AG09319 (cell line): Measurements from ENCODE around the gene ABCB8.

Experiments
- DNase-seq: peaks from one replicate; pipeline ENCODE4 v3.0.0-alpha.2; 2010; ENCODE audit warnings: low read depth; ENCODE audit errors: extremely low read depth
- TF ChIP-seq, protein P1 (sequence below): IDR thresholded peaks from 2 replicates; pipeline ENCODE4 v1.5.1; 2011; ENCODE audit warnings: low read depth, mild to moderate bottlenecking, inconsistent platforms, low read length, moderate library complexity

ABCB8 gene

GRCh38 chr7:151060416-151061212 lies 32.4 kb downstream of the ABCB8 start:
- TF ChIP-seq, protein P1, sequence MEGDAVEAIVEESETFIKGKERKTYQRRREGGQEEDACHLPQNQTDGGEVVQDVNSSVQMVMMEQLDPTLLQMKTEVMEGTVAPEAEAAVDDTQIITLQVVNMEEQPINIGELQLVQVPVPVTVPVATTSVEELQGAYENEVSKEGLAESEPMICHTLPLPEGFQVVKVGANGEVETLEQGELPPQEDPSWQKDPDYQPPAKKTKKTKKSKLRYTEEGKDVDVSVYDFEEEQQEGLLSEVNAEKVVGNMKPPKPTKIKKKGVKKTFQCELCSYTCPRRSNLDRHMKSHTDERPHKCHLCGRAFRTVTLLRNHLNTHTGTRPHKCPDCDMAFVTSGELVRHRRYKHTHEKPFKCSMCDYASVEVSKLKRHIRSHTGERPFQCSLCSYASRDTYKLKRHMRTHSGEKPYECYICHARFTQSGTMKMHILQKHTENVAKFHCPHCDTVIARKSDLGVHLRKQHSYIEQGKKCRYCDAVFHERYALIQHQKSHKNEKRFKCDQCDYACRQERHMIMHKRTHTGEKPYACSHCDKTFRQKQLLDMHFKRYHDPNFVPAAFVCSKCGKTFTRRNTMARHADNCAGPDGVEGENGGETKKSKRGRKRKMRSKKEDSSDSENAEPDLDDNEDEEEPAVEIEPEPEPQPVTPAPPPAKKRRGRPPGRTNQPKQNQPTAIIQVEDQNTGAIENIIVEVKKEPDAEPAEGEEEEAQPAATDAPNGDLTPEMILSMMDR: no peak; the same call in 1 of the 2 replicates
- DNase-seq: no peak

GRCh38 chr7:151061213-151062110 lies 33.2 kb downstream of the ABCB8 start:
- no peak for DNase-seq
- TF ChIP-seq, protein P1: no peak; the same call in 1 of the 2 replicates

- TF ChIP-seq, protein P1: no peak
- DNase-seq: no peak
Observed at GRCh38 chr7:151062111-151062398, 33.8 kb downstream of the ABCB8 start.

- DNase-seq: no peak
- TF ChIP-seq, protein P1: no peak
Observed at GRCh38 chr7:151062399-151063211, 34.4 kb downstream of the ABCB8 start.

- TF ChIP-seq, protein P1: no peak
- DNase-seq: no peak
Observed at GRCh38 chr7:151063212-151063561, 34.9 kb downstream of the ABCB8 start.

GRCh38 chr7:151064454-151064853 lies 36.2 kb downstream of the ABCB8 start:
- TF ChIP-seq, protein P1: no peak
- DNase-seq: no peak
